Measurements from ENCODE around the gene PDE4B.

DNA sequence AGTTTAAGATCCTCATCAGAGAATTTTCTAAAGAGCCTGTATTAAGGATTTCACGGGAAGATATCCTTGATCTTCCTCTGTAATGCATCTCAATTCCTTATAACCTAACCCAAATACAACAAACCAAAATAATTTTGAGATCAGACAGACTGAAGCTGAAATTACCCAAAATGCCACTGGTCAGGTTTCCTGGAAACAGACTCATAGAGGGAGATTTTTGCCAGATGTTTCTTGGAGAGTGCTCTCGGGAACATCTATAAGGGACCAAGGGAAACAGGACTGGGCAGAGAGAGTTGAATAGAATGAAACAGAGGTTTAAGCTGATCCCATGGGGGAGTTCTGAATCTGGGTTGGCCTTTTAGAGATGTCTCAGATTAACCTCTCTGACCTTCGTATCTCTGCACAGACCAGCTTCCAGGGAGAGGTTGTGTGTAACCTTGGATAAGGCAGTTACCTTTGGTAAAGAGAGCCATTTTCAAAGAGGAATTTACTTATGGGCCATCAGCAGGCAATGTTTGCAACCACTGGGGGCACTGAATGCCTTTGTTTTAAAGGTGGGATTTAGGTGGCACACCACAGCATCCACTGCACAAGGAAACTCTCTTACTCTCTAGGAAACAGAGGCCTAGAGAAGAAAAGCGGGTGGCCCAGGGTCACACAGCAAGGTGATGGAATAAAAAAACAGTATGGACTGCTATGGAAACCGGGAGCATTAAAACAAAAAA lies 610.5 kb downstream of the PDE4B start:
- no peak for TF ChIP-seq POLR2A (IDR thresholded peaks at IDR 0.05; ENCODE audit: low read depth)
- no peak for TF ChIP-seq CTCF (IDR thresholded peaks at IDR 0.05)
- TF ChIP-seq EP300 (IDR thresholded peaks at IDR 0.05): no peak

Data from esophagus muscularis mucosa (tissue), 4 donors.